HEK293T (cell line): ENCODE measurements around the gene FRMPD1.

Experiments used
- ELF4 ChIP-seq: fragments of 450-650 bp; IDR thresholded peaks from 2 replicates; pipeline ENCODE4 v1.6.1; 2017; ENCODE audit warnings: antibody characterized with exemption
- FOXM1 ChIP-seq: fragments of 450-650 bp; IDR thresholded peaks from 2 replicates; pipeline ENCODE4 v1.6.1; 2017; ENCODE audit warnings: mild to moderate bottlenecking, borderline replicate concordance
- HDGF ChIP-seq: fragments of 450-650 bp; IDR thresholded peaks from 2 replicates; pipeline ENCODE4 v1.6.1; 2017; ENCODE audit warnings: antibody characterized with exemption, borderline replicate concordance

GRCh38 chr9:37621273-37622121 lies 29.3 kb upstream of the FRMPD1 start:
- TF ChIP-seq HDGF, result no peak
- TF ChIP-seq ELF4, result no peak
- TF ChIP-seq FOXM1, result no peak
